Upper lobe of left lung (tissue), 4 donors: Measurements from ENCODE around the gene AFAP1L2.

ENCODE experiments used
- EP300 ChIP-seq, 4 donors: sonication (generic); formaldehyde crosslinking; IDR thresholded peaks; one replicate each; pipeline ENCODE4 v1.5.1; 2017; ENCODE audit warnings: antibody characterized with exemption in 4 of 4, control low read depth in 2 of 4
- POLR2A ChIP-seq, 4 donors: fragments of 450-650 bp; IDR thresholded peaks; one replicate each; pipeline ENCODE4 v1.5.1; 2016 to 2017; ENCODE audit warnings: antibody characterized with exemption in 4 of 4, mild to moderate bottlenecking in 2 of 4

- TF ChIP-seq POLR2A (IDR thresholded peaks at IDR 0.05) (no peak), EP300 (IDR thresholded peaks at IDR 0.05) (no peak)
Observed at GRCh38 chr10:114250716-114251115, 153.6 kb downstream of the AFAP1L2 start.
